MCF 10A (cell line): Measurements from ENCODE around the gene C6orf136. TPM values are rescaled to one million over a fixed set of nuclear protein-coding genes. Genes with fewer than 3 reads are reported as not detected.
"Not testable (repeated sequence)": the region's sequence is repeated elsewhere in the genome, so short reads cannot be mapped to it uniquely, and the experiment has no call there.

Experiments
- Bru-seq: library from RNA; stranded (reverse); fragments of 400-500 nt; gene quantifications from one replicate; lab custom pipeline; 2021; lab: Mats Ljungman, UMichigan
- BruChase-seq, 2 experiments: library from RNA; stranded (reverse); fragments of 400-500 nt; gene quantifications; one replicate each; lab custom pipeline; 2021; lab: Mats Ljungman, UMichigan
- BruUV-seq: library from RNA; stranded (reverse); fragments of 400-500 nt; replicated peaks from 2 replicates; lab custom pipeline; 2021; lab: Mats Ljungman, UMichigan
- CTCF ChIA-PET: fragments of 300-600 bp; sonication (Branson Sonifier 250); formaldehyde crosslinking; extraction: SDS; loops from one replicate; lab custom pipeline; 2021; ENCODE audit warnings: antibody characterized with exemption, inconsistent platforms; lab: Yijun Ruan, JAX
- POLR2A ChIA-PET: fragments of 300-600, 350-650 bp; sonication (Branson Sonifier 250); formaldehyde crosslinking; extraction: SDS; loops from one replicate; lab custom pipeline; 2020; ENCODE audit warnings: antibody characterized with exemption, inconsistent platforms; lab: Yijun Ruan, JAX
- DNase-seq: peaks from one replicate; pipeline ENCODE4 v3.0.0-alpha.2; 2018; ENCODE audit not compliant: unreplicated experiment
- H3K27ac Mint-ChIP-seq: one replicate; pipeline ENCODE4 v1.8.0; 2022; ENCODE audit warnings: mild to moderate bottlenecking, low read depth, mixed read lengths; ENCODE audit not compliant: unreplicated experiment
- H3K27me3 Mint-ChIP-seq: one replicate; pipeline ENCODE4 v1.8.0; 2022; ENCODE audit warnings: mixed read lengths; ENCODE audit not compliant: insufficient read depth, unreplicated experiment
- H3K36me3 Mint-ChIP-seq: one replicate; pipeline ENCODE4 v1.8.0; 2022; ENCODE audit warnings: mild to moderate bottlenecking, moderate library complexity, mixed read lengths; ENCODE audit not compliant: insufficient read depth, unreplicated experiment
- H3K4me1 Mint-ChIP-seq: one replicate; pipeline ENCODE4 v1.8.0; 2022; ENCODE audit warnings: mixed read lengths; ENCODE audit not compliant: insufficient read depth, unreplicated experiment
- H3K4me3 Mint-ChIP-seq: one replicate; pipeline ENCODE4 v1.8.0; 2022; ENCODE audit warnings: mild to moderate bottlenecking, moderate library complexity, mixed read lengths; ENCODE audit not compliant: unreplicated experiment
- H3K9me3 Mint-ChIP-seq: one replicate; pipeline ENCODE4 v1.8.0; 2022; ENCODE audit warnings: mixed read lengths; ENCODE audit not compliant: unreplicated experiment
- intact Hi-C: fragments of 100-400 bp; cut with micrococcal nuclease; formaldehyde crosslinking; loops from 2 replicates; pipeline ENCODE4 v1.14.1; 2022
- long read RNA-seq: library from polyadenylated mRNA; stranded (forward); transcript quantifications from one replicate; pipeline ENCODE4 v2.0.0, GENCODE V29; 2022
- total RNA-seq: library from RNA; stranded (reverse); gene quantifications from 2 replicates; pipeline ENCODE4 v1.2.3, GENCODE V29; 2022
- TF ChIP-seq, protein P1 (sequence below): fragments of 200-600 bp; IDR thresholded peaks from one replicate; pipeline ENCODE4 v1.8.0; 2022; ENCODE audit warnings: antibody characterized with exemption, mild to moderate bottlenecking; ENCODE audit not compliant: unreplicated experiment

C6orf136 gene, protein sequence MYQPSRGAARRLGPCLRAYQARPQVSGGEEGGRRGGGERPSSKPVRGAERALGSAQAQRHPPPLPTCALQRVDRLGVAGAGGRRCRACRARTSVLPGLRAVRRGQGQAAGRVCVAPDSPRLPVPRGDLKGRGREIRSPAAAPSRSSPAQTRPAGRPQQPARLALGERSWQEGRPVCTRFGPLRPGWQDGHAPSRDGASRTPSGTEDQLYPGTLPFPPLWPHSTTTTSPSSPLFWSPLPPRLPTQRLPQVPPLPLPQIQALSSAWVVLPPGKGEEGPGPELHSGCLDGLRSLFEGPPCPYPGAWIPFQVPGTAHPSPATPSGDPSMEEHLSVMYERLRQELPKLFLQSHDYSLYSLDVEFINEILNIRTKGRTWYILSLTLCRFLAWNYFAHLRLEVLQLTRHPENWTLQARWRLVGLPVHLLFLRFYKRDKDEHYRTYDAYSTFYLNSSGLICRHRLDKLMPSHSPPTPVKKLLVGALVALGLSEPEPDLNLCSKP
- 10.3 and 15.7 TPM in 2 replicates for total RNA-seq
- percentile 49 among the genes with signal in this experiment for Bru-seq, nascent RNA
- percentile 53 among the genes with signal in this experiment for BruChase-seq, experiment 1, labeled RNA remaining after a 6-hour chase
- percentile 52 among the genes with signal in this experiment for BruChase-seq, experiment 2, labeled RNA remaining after a 2-hour chase
- long read RNA-seq, transcript C6orf136-203 (6 exons, 1,402 nt): major isoform, 11 of 15 reads
- long read RNA-seq, partial matches to known transcripts: 0 of 15 reads
- long read RNA-seq, other reads (novel, unspliced or antisense): 2 of 15 reads

DNA sequence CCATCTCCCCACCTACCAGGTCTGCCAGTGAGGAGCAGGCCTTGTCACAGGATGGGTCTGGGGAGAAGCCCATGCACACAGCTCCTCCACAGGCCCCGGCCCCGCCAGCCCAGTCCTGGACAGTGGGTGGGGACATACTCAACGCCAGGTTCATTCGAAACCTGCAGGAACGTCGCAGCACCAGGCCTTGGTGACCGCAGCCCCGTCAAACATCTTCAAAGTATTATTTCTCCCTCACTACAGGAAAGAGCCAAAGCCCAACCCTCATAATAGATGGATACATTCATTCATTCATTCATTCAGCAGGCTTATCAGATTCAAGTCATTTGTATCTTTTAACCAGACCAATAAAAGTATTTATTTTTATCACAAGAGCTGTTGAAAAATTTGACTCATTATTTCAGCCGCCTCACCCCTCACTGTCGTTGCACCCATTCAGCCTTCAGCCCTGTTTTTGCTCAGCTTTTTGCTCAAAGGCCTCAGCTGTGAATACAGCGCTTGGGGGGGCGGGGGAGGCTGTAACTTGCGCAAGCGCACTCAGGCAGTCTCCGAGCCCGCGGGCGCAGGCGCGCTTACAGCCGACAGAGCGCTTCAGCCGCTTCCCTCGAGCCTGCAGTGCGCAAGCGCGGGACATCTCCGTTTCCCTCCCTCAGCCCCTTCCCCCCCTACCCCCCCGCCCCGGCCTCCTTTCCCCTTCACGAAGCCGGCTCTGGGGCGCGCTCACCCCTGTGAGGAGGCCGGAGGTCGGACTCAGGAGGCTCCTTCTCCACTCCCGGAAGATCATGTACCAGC is at the start of gene C6orf136:
TSS of gene C6orf136 (plus strand) at position 684 of the 792 bp plus-strand sequence. CDS start at position 783, 99 bp downstream.
- CTCF ChIA-PET: interaction anchor here (0.5 to 1.0 kb wide), 4 partner anchors 34 to 1243 kb away, joined by 3 to 4 read pairs (median 4); no protein-coding TSS in a partner anchor
- no peaks in the 10 kb centered on the region for H3K9me3 Mint-ChIP-seq

DNA sequence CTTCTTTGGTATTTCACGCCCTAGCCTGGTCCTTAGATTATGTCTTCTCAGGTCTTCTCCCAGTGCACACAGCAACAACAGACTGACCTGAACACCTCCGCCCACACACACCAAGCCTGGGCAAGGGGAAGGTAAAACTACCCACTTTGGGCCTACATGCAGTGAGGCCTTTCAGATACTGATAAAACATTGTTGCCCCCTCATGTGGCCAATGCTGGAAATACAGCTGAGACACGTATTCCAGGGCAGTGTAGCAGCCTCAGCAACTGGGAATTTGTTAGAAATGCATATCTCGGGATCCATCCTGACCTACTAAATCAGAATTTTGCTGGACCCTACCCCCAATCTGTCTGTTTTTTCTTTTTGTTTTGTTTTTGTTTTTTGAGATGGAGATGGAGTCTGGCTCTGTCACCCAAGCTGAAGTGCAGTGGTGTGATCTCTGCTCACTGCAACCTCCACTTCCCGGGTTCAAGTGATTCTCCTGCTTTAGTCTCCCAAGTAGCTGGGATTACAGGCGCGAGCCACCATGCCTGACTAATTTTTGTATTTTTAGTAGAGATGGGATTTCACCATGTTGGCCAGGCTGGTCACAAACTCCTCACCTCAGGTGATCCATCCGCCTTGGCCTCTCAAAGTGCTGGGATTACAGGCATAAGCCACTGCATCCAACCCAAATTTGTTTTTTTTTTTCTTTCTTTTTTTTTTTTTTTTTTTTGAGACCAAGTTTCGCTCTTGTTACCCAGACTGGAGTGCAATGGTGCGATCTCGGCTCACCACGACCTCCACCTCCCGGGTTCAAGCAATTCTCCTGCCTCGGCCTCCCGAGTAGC is 49.4 kb upstream of the C6orf136 start:
- H3K4me1 Mint-ChIP-seq, H3K27ac Mint-ChIP-seq, H3K4me3 Mint-ChIP-seq, H3K27me3 Mint-ChIP-seq, H3K9me3 Mint-ChIP-seq: not testable (repeated sequence)
- ChIA-PET CTCF (interaction anchor here (0.7 to 3.2 kb wide), 20 partner anchors 10 to 1188 kb away, joined by 3 to 23 read pairs (median 4); partner anchors contain the start of gene ABCF1), POLR2A (interaction anchor here (0.7 to 7.3 kb wide), 15 partner anchors 9 to 125 kb away, joined by 3 to 107 read pairs (median 5); partner anchors contain the start of genes ABCF1, MRPS18B and PPP1R10)
- BruUV-seq: TSS peak; percentile 1
- peak; percentile 89 for DNase-seq
- peaks cover 68% of the 10 kb centered on the region for H3K36me3 Mint-ChIP-seq
- TF ChIP-seq, protein P1, sequence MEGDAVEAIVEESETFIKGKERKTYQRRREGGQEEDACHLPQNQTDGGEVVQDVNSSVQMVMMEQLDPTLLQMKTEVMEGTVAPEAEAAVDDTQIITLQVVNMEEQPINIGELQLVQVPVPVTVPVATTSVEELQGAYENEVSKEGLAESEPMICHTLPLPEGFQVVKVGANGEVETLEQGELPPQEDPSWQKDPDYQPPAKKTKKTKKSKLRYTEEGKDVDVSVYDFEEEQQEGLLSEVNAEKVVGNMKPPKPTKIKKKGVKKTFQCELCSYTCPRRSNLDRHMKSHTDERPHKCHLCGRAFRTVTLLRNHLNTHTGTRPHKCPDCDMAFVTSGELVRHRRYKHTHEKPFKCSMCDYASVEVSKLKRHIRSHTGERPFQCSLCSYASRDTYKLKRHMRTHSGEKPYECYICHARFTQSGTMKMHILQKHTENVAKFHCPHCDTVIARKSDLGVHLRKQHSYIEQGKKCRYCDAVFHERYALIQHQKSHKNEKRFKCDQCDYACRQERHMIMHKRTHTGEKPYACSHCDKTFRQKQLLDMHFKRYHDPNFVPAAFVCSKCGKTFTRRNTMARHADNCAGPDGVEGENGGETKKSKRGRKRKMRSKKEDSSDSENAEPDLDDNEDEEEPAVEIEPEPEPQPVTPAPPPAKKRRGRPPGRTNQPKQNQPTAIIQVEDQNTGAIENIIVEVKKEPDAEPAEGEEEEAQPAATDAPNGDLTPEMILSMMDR: peak; percentile 62
- intact Hi-C loops: loop anchor here (1.0 kb wide), 1 partner anchor 114 kb away; no protein-coding TSS in a partner anchor

More for the DNA sequence above, at the start of gene C6orf136:
- POLR2A ChIA-PET: interaction anchor here (0.6 to 4.1 kb wide), 12 partner anchors 10 to 554 kb away, joined by 3 to 38 read pairs (median 4); partner anchors contain the start of genes DHX16, MRPS18B, PPP1R10 and PRR3
- TF ChIP-seq, protein P1: no peak
- DNase-seq: peak; percentile 91
- intact Hi-C loops: no loop called here
- H3K36me3 Mint-ChIP-seq: peaks cover 43% of the 10 kb centered on the region
- peak within 1 kb of the TSS; percentile 71 for H3K27ac Mint-ChIP-seq
- no peaks in the 10 kb centered on the region for H3K27me3 Mint-ChIP-seq
- H3K4me3 Mint-ChIP-seq: peak within 1 kb of the TSS; percentile 81
- peaks cover 14% of the 10 kb centered on the region for H3K4me1 Mint-ChIP-seq
- BruUV-seq: TSS peak; percentile 15

DNA sequence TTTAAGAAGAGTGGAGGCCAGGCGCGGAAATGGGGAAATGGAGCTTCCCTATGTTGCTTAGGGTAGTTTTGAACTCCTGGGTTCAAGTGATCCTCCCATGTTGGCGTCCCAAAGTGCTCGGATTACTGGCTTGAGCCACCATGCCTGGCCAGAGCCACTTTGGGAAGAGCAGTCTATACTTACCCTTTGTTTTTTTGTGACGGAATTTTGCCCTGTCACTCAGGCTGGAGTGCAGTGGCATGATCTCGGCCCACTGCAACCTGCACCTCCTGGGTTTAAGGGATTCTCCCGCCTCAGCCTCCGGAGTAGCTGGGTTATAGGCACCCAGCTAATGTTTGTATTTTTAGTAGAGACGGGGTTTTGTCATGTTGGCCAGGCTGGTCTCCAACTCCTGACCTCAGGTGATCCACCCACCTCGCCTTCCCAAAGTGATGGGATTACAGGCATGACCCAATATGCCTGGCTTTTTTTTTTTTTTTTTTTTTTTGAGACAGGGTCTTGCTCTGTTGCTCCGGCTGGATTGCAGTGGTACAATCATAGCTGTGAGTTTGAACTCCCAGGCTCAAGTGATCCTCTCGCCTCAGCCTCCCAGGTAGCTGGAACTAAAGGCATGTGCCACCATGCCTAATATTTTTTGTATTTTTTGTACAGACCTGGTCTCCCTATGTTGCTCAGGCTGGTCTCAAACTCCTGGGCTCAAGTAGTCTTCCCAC is 47.9 kb upstream of the C6orf136 start:
- no peak for DNase-seq
- no peaks in the 10 kb centered on the region for H3K27me3 Mint-ChIP-seq
- CTCF ChIA-PET: interaction anchor here (0.7 to 3.2 kb wide), 6 partner anchors 11 to 123 kb away, joined by 3 to 23 read pairs (median 4); partner anchors contain the start of gene ABCF1
- no peak overlapping the region for H3K27ac Mint-ChIP-seq
- intact Hi-C loops: no loop called here
- POLR2A ChIA-PET: interaction anchor here (0.9 to 7.3 kb wide), 8 partner anchors 7 to 36 kb away, joined by 3 to 107 read pairs (median 12); partner anchors contain the start of genes MRPS18B and PPP1R10
- H3K36me3 Mint-ChIP-seq: peaks cover 78% of the 10 kb centered on the region
- H3K4me3 Mint-ChIP-seq: no peak overlapping the region
- no peaks in the 10 kb centered on the region for H3K4me1 Mint-ChIP-seq
- no TSS peak for BruUV-seq
- TF ChIP-seq, protein P1: no peak
- no peaks in the 10 kb centered on the region for H3K9me3 Mint-ChIP-seq
